ENCODE data around the gene DEFB114. TPM values are rescaled to one million over a fixed set of nuclear protein-coding genes. Genes with fewer than 3 reads are reported as not detected.

DEFB114 gene, protein sequence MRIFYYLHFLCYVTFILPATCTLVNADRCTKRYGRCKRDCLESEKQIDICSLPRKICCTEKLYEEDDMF
- total RNA-seq: not detected

- no peaks in the 10 kb centered on the region for H3K9me3 ChIP-seq
- no peak within 1 kb of the TSS for H3K4me3 ChIP-seq
- H3K27ac ChIP-seq: no peak within 1 kb of the TSS
- TF ChIP-seq CTCF (IDR thresholded peaks at IDR 0.05): no peak
- H3K4me1 ChIP-seq: no peaks in the 10 kb centered on the region
- no peak for DNase-seq (ENCODE audit: low spot score)
- no peaks in the 10 kb centered on the region for H3K27me3 ChIP-seq
- no peaks in the 10 kb centered on the region for H3K36me3 ChIP-seq
Measured at GRCh38 chr6:49964064-49964463, at the start of gene DEFB114. DEFB114 (minus strand) TSS chr6:49964164; CDS start chr6:49964105, 59 bp downstream.

GRCh38 chr6:50007819-50008218, 43.9 kb upstream of the DEFB114 start:
- DNase-seq (ENCODE audit: low spot score): no peak
- no peak overlapping the region for H3K27ac ChIP-seq
- no peaks in the 10 kb centered on the region for H3K4me1 ChIP-seq
- H3K9me3 ChIP-seq: no peaks in the 10 kb centered on the region
- no peaks in the 10 kb centered on the region for H3K27me3 ChIP-seq
- no peak overlapping the region for H3K4me3 ChIP-seq
- H3K36me3 ChIP-seq: no peaks in the 10 kb centered on the region
- TF ChIP-seq CTCF (IDR thresholded peaks at IDR 0.05): no peak

- H3K36me3 ChIP-seq: no peaks in the 10 kb centered on the region
- H3K27ac ChIP-seq: no peak overlapping the region
- no peaks in the 10 kb centered on the region for H3K9me3 ChIP-seq
- H3K27me3 ChIP-seq: no peaks in the 10 kb centered on the region
- DNase-seq (ENCODE audit: low spot score): no peak
- H3K4me3 ChIP-seq: no peak overlapping the region
- no peak for TF ChIP-seq CTCF (IDR thresholded peaks at IDR 0.05)
- H3K4me1 ChIP-seq: no peaks in the 10 kb centered on the region
Measured at GRCh38 chr6:50003139-50003538, 39.2 kb upstream of the DEFB114 start.

DNA sequence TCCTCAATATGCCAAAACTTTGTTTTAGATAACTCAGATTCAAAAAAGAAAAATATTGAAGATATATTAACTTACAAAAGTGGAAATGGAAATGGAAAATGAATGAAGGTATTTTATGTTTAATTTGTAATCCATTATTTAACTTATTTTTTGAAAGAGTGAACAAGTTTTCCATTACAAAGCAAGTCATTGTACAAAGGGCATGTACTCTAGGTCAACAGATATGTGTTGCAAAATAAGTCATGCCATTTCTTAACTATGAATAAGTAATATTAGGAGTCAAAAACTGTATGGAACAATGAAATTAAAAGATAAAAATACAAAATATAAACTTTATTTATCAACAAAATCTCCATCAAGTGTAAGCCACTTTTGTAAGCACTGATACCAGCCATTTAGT, 31.3 kb upstream of the DEFB114 start:
- Histone ChIP-seq H3K36me3 (no peaks in the 10 kb centered on the region), H3K27me3 (no peaks in the 10 kb centered on the region), H3K4me3 (no peak overlapping the region), H3K27ac (no peak overlapping the region), H3K9me3 (no peaks in the 10 kb centered on the region), H3K4me1 (no peaks in the 10 kb centered on the region)
- DNase-seq (ENCODE audit: low spot score): no peak
- no peak for TF ChIP-seq CTCF (IDR thresholded peaks at IDR 0.05)

- Histone ChIP-seq H3K9me3 (no peaks in the 10 kb centered on the region), H3K4me1 (no peaks in the 10 kb centered on the region), H3K27me3 (no peaks in the 10 kb centered on the region), H3K36me3 (no peaks in the 10 kb centered on the region), H3K27ac (no peak overlapping the region), H3K4me3 (no peak overlapping the region)
- DNase-seq (ENCODE audit: low spot score): no peak
- TF ChIP-seq CTCF (IDR thresholded peaks at IDR 0.05): no peak
Measured at GRCh38 chr6:49988900-49989299, 24.9 kb upstream of the DEFB114 start.

DNA sequence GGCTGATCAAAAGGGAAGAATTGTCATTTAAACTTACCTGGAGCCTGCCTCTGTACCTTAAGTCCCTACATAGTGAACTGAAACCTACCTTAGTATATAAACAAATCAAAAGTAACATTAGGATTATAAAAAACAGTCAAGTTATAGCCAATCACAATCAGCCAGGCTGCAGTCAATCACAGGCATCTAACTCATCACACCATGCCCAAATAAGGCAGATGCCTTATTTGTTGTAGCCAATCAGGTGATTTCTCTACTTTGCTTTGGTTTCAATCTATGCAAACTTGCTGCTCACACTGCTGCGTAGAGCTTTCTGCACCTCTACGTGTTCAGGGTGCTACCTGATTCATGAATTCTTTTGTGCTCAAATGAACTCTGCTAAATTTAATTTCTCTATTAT, 23.8 kb upstream of the DEFB114 start:
- Histone ChIP-seq H3K36me3 (no peaks in the 10 kb centered on the region), H3K4me3 (no peak overlapping the region), H3K27me3 (no peaks in the 10 kb centered on the region), H3K9me3 (no peaks in the 10 kb centered on the region), H3K27ac (no peak overlapping the region), H3K4me1 (no peaks in the 10 kb centered on the region)
- no peak for DNase-seq (ENCODE audit: low spot score)
- no peak for TF ChIP-seq CTCF (IDR thresholded peaks at IDR 0.05)

All from right atrium auricular region (tissue), 2 donors.